Heart right ventricle (tissue), 16 donors: ENCODE data around the gene LAMP5. TPM values are rescaled to one million over a fixed set of nuclear protein-coding genes. Genes with fewer than 3 reads are reported as not detected.

Experiments used
- ATAC-seq, 8 donors: fragments of 200-7000 bp; cut with Tn5 transposase; one replicate each; pipeline ENCODE4 v1.9.1; 2020; ENCODE audit warnings: mild to moderate bottlenecking in 8 of 8, moderate library complexity in 8 of 8, moderate number of reproducible peaks in 1 of 8
- DNase-seq, 2 donors: peaks; one replicate each; pipeline ENCODE4 v3.0.0-alpha.2; 2020
- H3K27ac ChIP-seq, 10 donors: fragments of 200-600 bp; sonication (generic) in 2 of 10; one replicate each; pipeline versions ENCODE4 v1.5.0 to v1.8.0; 2020 to 2022; ENCODE audit warnings: mild to moderate bottlenecking in 3 of 10
- H3K27me3 ChIP-seq, 7 donors: fragments of 200-600 bp; one replicate each; pipeline ENCODE4 v1.8.0; 2021 to 2022; ENCODE audit warnings: mild to moderate bottlenecking in 2 of 7
- H3K36me3 ChIP-seq, 9 donors: fragments of 200-600 bp; sonication (generic) in 1 of 9; one replicate each; pipeline versions ENCODE4 v1.5.0 to v1.8.0; 2020 to 2022; ENCODE audit warnings: mild to moderate bottlenecking in 2 of 9
- H3K4me1 ChIP-seq, 9 donors: fragments of 200-600 bp; sonication (generic) in 1 of 9; one replicate each; pipeline versions ENCODE4 v1.5.0 to v1.8.0; 2020 to 2022; ENCODE audit warnings: mild to moderate bottlenecking in 4 of 9
- H3K4me3 ChIP-seq, 10 donors: fragments of 200-600 bp; sonication (generic) in 2 of 10; one replicate each; pipeline versions ENCODE4 v1.5.0 to v1.8.0; 2020 to 2022; ENCODE audit warnings: mild to moderate bottlenecking in 7 of 10, moderate library complexity in 2 of 10
- H3K9me3 ChIP-seq, 11 donors: fragments of 200-600 bp in 10 of 11; sonication (generic) in 2 of 11; one replicate each; pipeline versions ENCODE4 v1.5.0 to v1.8.0; 2013 to 2022; ENCODE audit warnings: mild to moderate bottlenecking in 2 of 11, control low read depth in 1 of 11, moderate library complexity in 1 of 11
- CTCF ChIP-seq, 9 donors: fragments of 200-600 bp; sonication (generic) in 2 of 9; IDR thresholded peaks; one replicate each; pipeline versions ENCODE4 v1.5.0 to v1.8.0; 2021 to 2022; ENCODE audit warnings: antibody characterized with exemption in 9 of 9, mild to moderate bottlenecking in 5 of 9, moderate library complexity in 1 of 9
- WGBS, 2 donors: extraction: QIAGEN DNeasy Blood & Tissue Kit; methylation state at CpG; one replicate each; pipeline ENCODE4 v1.1.7; 2013; ENCODE audit warnings: inconsistent platforms in 1 of 2; 5-methylcytosine and 5-hydroxymethylcytosine counted together
- intact Hi-C, 10 donors: fragments of 100-400 bp; cut with DNase I; formaldehyde crosslinking; loops; one replicate each; pipeline versions ENCODE4 v1.11.1 to v1.14.2; 2022
- polyA plus RNA-seq, 2 donors: library from polyadenylated mRNA; stranded (reverse); fragments of 200-250 nt; gene quantifications; one replicate each; pipeline ENCODE4 v1.2.3, GENCODE V29; 2013
- total RNA-seq, 10 donors: library from RNA; stranded (reverse); fragmentation: NEBNext Ultra II Directional in 3 of 10; extraction: Animal tissue kit (Norgen Biotek cat#: 25700) in 3 of 10; gene quantifications; one replicate each; pipeline versions ENCODE4 v1.2.1 to v1.2.4, GENCODE V29; 2021 to 2023
- donor health status: Arrhythmogenic right ventricular cardiomyopathy.
- donor health status: ischemic (EF 13 %, LVEDD 7.1; RV severe dilation, severe dysfunction).
- donor health status: healthy with polysubstance abuse.
- donor health status: DM: no; HTN: yes; CAD: no.
- donor health status: DM: no; HTN: no; CAD: no.
- donor health status: ischemic (EF 25% LVEDD 6.9; RV normal size, moderate dysfunction).
- donor health status: ischemic (EF 25% LVEDD 5.7; RV mildly dilated, moderate dysfunction).
- donor health status: healthy.
- donor health status: DM: yes; HTN: yes; CAD: no.
- donor health status: Ischemic cardiomyopathy.
- donor health status: ischemic (EF 35%, LVEDD 5.7; RV mildly dilated, moderate dysfunction).
- donor health status: nonischemic (EF 11% LVEDD 7.7; RV severe dilation, severe dysfunction).
- donor health status: DM: yes; HTN: yes; CAD: no.
- donor health status: PGD.
- donor health status: ischemic (EF 29% LVEDD 5.4; RV normal size, mild dysfunction).
- donor health status: nonischemic (EF 23%, LVEDD 6.1; RV moderate dilation, normal function).

Gene LAMP5
- total and polyA plus RNA-seq, 12 donors, result 0.04 to 0.16 (median 0.11) TPM; not detected in 7

GRCh38 chr20:9574181-9574580, 59.8 kb downstream of the LAMP5 start:
- no peak for TF ChIP-seq CTCF (IDR thresholded peaks at IDR 0.05)
- peaks cover 0 to 52% (median 27%) of the 10 kb centered on the region in 7 donors for H3K27me3 ChIP-seq

GRCh38 chr20:9574776-9575175, 60.4 kb downstream of the LAMP5 start:
- Histone ChIP-seq H3K9me3 (no peaks in the 10 kb centered on the region), H3K27me3 (peaks cover 0 to 52% (median 27%) of the 10 kb centered on the region in 7 donors), H3K27ac (no peak overlapping the region), H3K36me3 (no peaks in the 10 kb centered on the region), H3K4me3 (no peak overlapping the region), H3K4me1 (no peaks in the 10 kb centered on the region)
- DNase-seq, result no peak
- TF ChIP-seq CTCF (IDR thresholded peaks at IDR 0.05), result no peak
- intact Hi-C loops, result no loop called here
- no peak for ATAC-seq
- 68 to 72% methylated on average over 3 of the region's 3 CpGs for WGBS, 2 donors

More at GRCh38 chr20:9574181-9574580, 59.8 kb downstream of the LAMP5 start:
- no peak overlapping the region for H3K4me3 ChIP-seq
- H3K9me3 ChIP-seq, result no peaks in the 10 kb centered on the region
- no peaks in the 10 kb centered on the region for H3K4me1 ChIP-seq
- H3K36me3 ChIP-seq, result no peaks in the 10 kb centered on the region
- ATAC-seq, result no peak
- H3K27ac ChIP-seq, result no peak overlapping the region
- intact Hi-C loops, result no loop called here
- WGBS, 2 donors, result 41 to 47% methylated on average over 7 of the region's 7 CpGs
- no peak for DNase-seq

- Histone ChIP-seq H3K4me3 (no peak overlapping the region), H3K27ac (no peak overlapping the region), H3K36me3 (no peaks in the 10 kb centered on the region), H3K27me3 (peaks cover 0 to 52% (median 27%) of the 10 kb centered on the region in 7 donors), H3K9me3 (no peaks in the 10 kb centered on the region), H3K4me1 (no peaks in the 10 kb centered on the region)
- 93% methylated on average over 1 of the region's 1 CpG for WGBS, 2 donors
- TF ChIP-seq CTCF (IDR thresholded peaks at IDR 0.05), result no peak
- intact Hi-C loops, result no loop called here
- DNase-seq (no peak), ATAC-seq (no peak)
Observed at GRCh38 chr20:9575836-9576235, 61.4 kb downstream of the LAMP5 start.

- Histone ChIP-seq H3K9me3 (no peaks in the 10 kb centered on the region), H3K27me3 (peaks cover 0 to 50% (median 27%) of the 10 kb centered on the region in 7 donors), H3K36me3 (no peaks in the 10 kb centered on the region), H3K27ac (no peak overlapping the region), H3K4me1 (no peaks in the 10 kb centered on the region), H3K4me3 (no peak overlapping the region)
- DNase-seq (no peak), ATAC-seq (no peak)
- TF ChIP-seq CTCF (IDR thresholded peaks at IDR 0.05), result no peak
- intact Hi-C loops, result no loop called here
- WGBS, 2 donors, result 75 to 82% methylated on average over 4 of the region's 4 CpGs
Observed at GRCh38 chr20:9576695-9577094, 62.3 kb downstream of the LAMP5 start.
